DND-41 (cell line): ENCODE results near the gene IVD.

ENCODE experiments used
- CTCF ChIP-seq: IDR thresholded peaks from 2 replicates; pipeline ENCODE4 v1.5.1; 2012; ENCODE audit warnings: borderline replicate concordance, low read length, moderate library complexity, mild to moderate bottlenecking; ENCODE audit not compliant: poor library complexity, severe bottlenecking; ENCODE audit errors: extremely low read depth
- EZH2 ChIP-seq: IDR thresholded peaks from 3 replicates; pipeline ENCODE4 v1.6.1; 2012; ENCODE audit warnings: borderline replicate concordance, low read depth, mild to moderate bottlenecking, moderate library complexity, low read length, inconsistent platforms; ENCODE audit not compliant: severe bottlenecking

DNA sequence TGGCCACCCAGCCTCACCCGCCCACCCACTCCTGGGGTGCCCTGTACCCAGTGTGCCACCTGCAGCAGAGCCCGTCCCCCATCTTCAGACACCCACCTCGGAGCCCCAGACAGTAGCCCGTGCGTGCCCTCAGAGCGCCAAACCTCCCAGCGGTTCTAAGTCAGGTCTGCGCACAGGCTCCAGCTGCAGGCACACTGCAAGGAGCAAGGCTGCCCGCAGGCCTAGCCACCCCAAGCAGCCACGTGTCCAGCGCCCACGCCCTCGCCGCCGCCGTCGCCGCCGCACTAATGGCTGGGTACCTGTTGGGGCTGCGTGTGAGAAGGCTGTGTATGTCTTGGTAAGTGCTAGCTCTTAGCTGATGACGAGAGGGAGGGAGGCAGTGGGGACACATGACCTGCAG lies 56.4 kb downstream of the IVD start:
- TF ChIP-seq EZH2 (no peak), CTCF (no peak)
